ENCODE measurements around the gene DOCK1.

Gene DOCK1

DNA sequence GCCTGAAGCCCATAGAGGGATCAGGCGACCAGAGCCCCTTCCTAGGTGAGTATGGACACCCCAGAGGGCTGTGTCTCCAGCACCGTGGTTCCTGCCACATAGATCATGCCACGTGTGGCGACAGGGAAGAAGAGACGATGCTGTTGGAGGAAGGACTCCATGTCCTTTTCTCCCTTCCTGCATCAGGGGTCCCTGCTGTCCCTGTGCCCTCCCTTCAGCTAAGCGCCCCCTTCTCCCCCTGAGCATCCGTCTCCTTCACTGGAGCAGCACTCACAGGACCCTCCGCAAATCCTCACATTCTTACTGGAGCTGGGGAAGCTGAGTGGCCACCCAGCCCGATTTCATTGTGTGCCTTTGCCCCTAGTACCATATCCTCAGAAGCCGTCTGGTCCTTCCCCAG lies 558.3 kb downstream of the DOCK1 start:
- DNase-seq (ENCODE audit: low read depth in 2 of 2), result no peak

DNA sequence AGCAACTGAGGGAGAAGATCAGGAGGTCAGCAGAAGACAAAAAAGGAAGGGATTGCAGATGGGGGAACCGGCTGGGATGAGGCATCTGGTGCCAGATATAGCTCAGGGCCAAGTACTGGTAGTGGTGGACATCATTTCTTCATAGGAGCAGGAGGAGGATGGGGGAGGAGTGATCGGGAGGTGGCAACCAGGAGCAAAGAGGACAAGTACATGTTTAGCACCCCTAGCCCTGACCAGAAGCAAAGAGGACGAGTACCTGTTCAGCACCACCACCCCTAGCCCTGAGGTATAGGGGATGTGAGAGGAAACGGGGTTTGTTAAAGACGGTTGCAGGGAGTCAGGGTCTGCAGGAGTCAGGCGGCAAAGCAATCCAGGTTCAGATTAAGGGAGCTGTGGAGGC lies 559.3 kb downstream of the DOCK1 start:
- DNase-seq (ENCODE audit: low read depth in 2 of 2), result no peak

DNA sequence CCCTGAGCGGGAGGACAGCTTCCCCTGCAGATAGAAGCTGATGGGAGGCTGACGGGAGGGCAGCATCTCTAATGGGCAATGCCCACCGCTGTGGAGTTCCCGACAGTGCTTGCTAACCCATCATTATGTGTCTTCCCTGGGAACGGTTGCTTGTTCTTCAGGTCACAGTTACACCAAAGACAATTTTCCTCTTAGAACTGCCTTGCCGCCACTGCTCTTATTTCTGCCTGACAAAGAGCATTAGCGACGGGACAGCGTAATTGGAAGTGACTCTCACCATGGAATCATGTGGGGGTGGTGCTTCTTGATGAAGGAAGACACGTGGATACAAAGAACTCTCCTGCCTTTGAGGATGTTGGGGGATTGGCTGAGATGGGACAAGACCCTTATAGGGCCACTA lies 562.6 kb downstream of the DOCK1 start:
- no peak for DNase-seq (ENCODE audit: low read depth in 2 of 2)

DNA sequence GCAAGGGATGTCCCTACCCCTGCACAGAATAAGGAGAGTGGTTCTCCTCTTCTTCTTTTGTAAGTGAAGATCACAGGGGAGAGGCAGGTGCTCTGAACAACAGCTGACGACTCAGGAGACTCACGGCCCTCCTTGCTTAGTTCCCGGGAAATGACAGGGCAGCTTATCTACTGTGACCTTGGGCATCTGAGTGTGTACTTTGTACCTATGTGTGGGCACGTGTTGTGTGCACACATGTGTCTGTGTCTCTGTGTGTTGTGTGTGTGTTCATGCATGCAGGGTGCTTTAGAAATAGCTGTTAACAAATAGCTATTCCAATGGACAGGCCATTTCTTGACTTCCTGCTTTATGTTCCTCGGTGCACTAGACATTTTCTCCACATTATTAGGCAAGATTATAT lies 563.4 kb downstream of the DOCK1 start:
- DNase-seq (ENCODE audit: low read depth in 2 of 2), result no peak

DNA sequence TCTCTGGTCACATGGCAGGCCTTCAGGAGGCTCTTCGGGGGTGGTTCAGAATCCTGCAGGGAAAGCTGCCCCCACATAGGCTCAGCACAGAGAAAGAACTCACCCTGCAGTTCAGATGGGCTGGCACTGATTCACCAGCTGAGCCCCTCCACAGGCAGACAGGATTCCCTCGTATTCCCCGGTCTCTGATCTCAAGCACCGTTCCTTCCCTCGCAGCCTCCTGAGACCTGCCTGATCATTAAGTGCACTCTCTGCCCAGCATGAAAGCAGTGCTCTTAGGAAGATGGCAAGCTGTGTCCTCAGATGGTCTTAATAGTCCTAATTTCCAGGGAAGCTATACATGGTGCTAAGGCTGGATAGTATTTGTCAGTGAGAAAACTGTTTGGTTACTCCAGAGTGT lies 565.7 kb downstream of the DOCK1 start:
- no peak for DNase-seq (ENCODE audit: low read depth in 2 of 2)

DNA sequence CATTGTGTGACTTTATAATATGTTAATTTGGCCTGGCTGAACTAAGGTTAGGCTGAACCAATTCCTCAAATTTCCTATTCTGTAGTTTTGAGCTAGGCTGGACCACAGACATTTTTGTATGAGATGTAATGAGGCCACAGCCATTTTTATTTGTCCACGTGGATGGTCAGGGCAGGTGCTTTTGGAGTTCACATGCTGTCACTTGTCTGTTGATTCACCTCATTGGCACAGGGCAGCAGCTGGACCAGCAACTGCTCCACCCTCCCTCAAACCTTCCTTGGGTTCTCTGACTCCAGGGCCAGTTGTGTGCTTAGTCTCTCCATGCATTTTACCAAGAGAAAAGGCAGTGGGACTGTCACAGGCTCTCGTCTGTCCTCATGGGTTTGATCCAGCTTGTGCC lies 567.7 kb downstream of the DOCK1 start:
- no peak for DNase-seq (ENCODE audit: low read depth in 2 of 2)

DNA sequence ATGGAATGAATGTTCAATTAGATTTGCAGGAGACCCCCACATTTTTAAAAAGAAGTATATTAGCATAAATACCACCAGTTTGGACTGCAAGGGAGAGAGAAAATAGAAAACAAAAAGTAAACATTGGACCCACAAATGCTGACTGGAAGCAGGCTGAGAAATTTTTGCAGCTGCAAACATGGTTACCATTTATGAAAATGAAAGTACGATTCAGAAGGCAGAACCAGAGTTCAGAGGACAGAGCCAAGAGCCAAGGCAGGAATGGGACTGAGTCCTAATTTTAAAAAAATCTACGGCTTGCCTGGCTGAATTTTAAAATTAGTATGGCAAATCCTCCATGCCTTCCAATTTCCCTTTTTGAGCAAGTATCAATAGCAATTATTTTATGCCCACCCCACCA lies 569.3 kb downstream of the DOCK1 start:
- no peak for DNase-seq (ENCODE audit: low read depth in 2 of 2)

DNA sequence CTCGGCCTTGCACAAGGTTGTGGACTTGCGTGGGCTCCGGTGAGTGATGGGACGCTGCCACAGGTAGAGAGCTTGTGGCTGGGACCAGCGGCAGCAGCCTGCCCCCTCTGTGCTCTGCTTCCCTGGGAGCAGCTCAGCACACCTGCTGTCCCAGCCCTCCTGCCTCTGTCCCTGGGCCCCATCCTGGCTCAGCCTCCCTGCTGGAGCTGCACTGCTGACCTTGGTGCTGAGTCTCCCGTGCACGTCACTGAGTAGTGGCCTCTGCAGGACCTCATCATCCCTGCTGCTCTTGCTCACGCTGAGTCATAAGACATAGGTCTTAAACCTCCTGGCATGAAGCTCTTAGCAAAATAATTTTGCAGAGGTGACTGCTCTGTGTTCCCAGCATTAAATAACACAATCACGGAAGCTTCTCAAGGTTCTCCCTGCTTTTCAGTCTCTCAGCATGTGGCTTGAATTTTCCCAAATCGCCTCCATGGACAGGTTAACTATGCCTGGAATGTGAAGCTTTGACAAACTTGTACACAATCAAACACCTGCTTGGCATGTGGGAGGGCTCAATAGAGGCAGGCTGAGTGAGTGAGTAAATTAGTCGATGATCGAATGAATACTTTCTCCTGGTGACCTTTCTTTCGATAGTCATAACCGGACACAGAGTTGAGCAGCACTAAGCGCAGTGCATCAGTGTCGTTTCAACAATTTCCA lies 580.1 kb downstream of the DOCK1 start:
- no peak for DNase-seq (ENCODE audit: low read depth in 2 of 2)

DNA sequence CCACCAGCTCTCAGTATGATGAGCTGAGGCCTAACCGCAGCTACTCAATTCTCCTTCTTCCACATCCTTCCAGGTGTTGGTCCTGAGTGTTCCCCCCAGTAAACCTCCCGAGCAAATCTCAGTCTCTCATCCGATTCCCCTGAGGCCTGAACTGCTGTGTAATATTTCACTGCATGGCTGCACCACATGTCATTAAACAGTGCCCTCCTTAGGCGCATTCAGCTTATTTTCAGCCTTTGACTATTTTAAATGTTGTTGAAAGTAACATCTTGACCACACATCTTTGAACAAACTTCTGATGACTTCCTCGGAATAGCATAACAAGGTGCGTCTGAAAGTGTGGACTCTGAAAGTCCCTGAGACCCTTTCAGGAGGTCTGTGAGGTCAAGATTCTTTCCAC lies 581.1 kb downstream of the DOCK1 start:
- DNase-seq (ENCODE audit: low read depth in 2 of 2), result no peak

DNA sequence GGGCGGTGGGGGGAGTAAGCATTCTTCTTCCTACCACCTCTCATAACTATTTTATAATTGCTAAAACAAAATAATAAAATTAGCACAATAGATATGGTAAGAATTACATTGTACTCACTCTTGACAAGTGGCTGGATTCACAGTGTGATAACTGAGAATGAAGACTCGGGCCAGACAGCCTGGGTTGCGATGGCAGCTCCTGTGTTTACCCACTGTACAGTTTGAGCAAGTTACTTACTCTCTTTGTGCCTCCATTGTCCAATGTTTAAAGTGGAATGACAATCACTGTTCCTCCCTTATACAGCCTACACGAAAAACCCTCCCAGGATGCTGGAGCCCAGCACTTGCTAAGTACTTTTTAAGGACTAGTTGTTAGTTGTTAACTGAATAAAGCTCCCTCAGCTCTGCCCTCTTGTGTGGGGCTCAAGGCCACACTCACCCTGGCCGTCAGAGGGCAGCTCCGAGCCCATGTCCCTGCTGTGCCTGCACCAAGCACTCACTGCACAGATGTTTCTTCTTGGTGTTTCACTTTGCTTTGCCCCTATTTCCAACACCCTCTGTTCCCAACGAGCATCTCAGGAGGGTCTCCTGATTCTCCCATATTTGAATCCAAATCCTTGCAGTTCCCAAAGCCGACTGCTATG lies 587.5 kb downstream of the DOCK1 start:
- no peak for DNase-seq (ENCODE audit: low read depth in 2 of 2)

DNA sequence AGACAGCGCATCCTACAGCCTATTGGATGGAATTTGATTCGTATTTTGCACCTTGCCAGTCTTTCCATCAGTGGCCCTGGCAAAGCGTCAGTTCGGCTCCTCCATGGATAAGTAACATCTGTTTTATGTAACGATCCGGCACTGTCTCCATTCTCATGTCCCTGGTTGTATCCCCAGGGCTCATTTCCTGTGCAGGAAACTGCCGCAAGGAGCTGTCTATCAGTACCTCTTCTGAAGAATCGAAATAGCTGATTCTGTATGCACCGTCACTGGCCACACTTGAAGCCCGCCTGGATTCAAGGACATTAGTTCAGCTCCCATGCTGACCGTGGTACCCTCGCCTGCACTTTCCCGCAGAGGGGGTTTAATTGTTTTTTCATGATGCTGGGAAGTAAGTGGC lies 590.8 kb downstream of the DOCK1 start:
- no peak for DNase-seq (ENCODE audit: low read depth in 2 of 2)

DNA sequence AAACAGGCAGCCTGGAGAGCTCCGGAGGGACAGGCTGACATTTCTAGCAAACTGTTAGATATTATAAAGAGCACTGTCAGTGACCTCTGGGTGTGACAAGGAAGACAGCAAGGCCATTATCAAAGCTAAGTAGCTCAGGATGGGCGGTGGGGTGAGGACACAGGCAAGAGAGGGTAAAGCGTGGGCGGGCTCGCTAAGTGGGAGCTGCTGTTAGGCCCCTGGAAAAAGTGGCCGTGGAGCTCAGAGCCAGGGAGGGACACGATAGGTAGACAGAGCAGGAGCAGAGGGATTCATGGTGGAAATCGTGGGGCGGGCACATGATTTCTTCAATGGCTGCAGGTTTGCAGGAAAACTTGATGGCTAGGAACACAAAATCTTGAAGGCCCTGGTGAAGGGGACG lies 592.5 kb downstream of the DOCK1 start:
- no peak for DNase-seq (ENCODE audit: low read depth in 2 of 2)

DNA sequence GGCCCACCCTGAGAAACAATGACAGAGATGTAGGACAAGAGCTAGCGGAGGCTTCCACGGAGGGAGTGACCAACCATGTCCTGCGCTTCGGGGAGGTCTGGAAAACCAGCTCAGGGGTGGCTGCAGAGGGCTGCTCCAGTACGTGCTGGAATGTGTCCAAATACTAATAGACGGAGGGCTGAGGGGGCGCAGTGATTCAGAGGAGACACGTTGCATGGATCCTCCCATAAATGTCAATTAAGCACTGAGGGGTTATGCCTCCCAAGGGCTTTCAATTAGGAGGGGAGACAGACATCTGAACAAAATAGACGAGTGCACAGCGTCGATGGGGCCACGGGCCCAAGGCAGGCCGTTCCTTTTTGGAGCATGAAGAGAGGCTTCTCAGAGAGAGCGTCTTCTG lies 592.9 kb downstream of the DOCK1 start:
- DNase-seq (ENCODE audit: low read depth in 2 of 2), result no peak

DNA sequence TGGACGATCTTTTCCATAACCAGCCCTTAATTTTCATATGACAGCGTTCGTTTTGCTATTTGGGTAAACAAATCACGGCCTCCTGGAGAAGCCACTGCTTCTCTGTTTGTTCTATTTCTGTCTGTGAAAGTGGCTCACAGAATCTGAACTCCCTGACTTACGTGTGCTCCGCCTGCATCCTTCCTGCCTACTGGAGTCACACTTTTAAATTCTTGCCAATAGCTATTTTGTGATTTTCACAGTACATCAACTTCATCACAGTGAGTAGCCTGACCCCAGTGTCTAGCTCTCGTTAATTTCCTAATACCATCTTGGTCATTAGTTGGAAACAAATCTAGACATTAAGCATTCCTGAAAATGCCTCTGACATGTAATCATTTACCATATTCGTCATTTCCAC lies 594.9 kb downstream of the DOCK1 start:
- DNase-seq (ENCODE audit: low read depth in 2 of 2), result no peak
